Superior temporal gyrus (tissue), 1 donor: ENCODE results near the gene LEMD2.
"Not testable (repeated sequence)": the region's sequence is repeated elsewhere in the genome, so short reads cannot be mapped to it uniquely, and the experiment has no call there.

Experiments used
- DNase-seq: peaks from one replicate; pipeline ENCODE4 v3.0.0-alpha.2; 2016; ENCODE audit errors: extremely low spot score

Gene LEMD2

GRCh38 chr6:33788694-33789549, at the start of gene LEMD2:
LEMD2 (minus strand) TSS chr6:33789130; CDS start chr6:33789116, 14 bp downstream.
- DNase-seq = peak; percentile 91

GRCh38 chr6:33837971-33838665, 49.2 kb upstream of the LEMD2 start:
- DNase-seq = no peak

GRCh38 chr6:33836806-33837469, 48.0 kb upstream of the LEMD2 start:
- DNase-seq = no peak

- DNase-seq = no peak
Measured at GRCh38 chr6:33834401-33835392, 45.8 kb upstream of the LEMD2 start.

GRCh38 chr6:33833599-33833998, 44.7 kb upstream of the LEMD2 start:
- DNase-seq = no peak

- not testable (repeated sequence) for DNase-seq
Measured at GRCh38 chr6:33832831-33833230, 43.9 kb upstream of the LEMD2 start.

- not testable (repeated sequence) for DNase-seq
Measured at GRCh38 chr6:33831725-33832124, 42.8 kb upstream of the LEMD2 start.

GRCh38 chr6:33830635-33831240, 41.8 kb upstream of the LEMD2 start:
- no peak for DNase-seq

- DNase-seq = no peak
Measured at GRCh38 chr6:33828764-33829731, 40.1 kb upstream of the LEMD2 start.

- no peak for DNase-seq
Measured at GRCh38 chr6:33828452-33828763, 39.5 kb upstream of the LEMD2 start.

- DNase-seq = no peak
Measured at GRCh38 chr6:33827546-33828451, 38.9 kb upstream of the LEMD2 start.

GRCh38 chr6:33826537-33826936, 37.6 kb upstream of the LEMD2 start:
- no peak for DNase-seq

- no peak for DNase-seq
Measured at GRCh38 chr6:33824461-33825154, 35.7 kb upstream of the LEMD2 start.

- no peak for DNase-seq
Measured at GRCh38 chr6:33823806-33824205, 34.9 kb upstream of the LEMD2 start.

GRCh38 chr6:33822575-33823395, 33.9 kb upstream of the LEMD2 start:
- DNase-seq = no peak

GRCh38 chr6:33820784-33821520, 32.0 kb upstream of the LEMD2 start:
- DNase-seq = no peak

- no peak for DNase-seq
Measured at GRCh38 chr6:33820243-33820642, 31.3 kb upstream of the LEMD2 start.
